Fibroblast of upper back skin (primary cell): ENCODE results near the gene NUTM1.
A peak's percentile ranks its signal among the peaks of the same experiment; 100 is the strongest.

Experiments
- DNase-seq: peaks from one replicate; pipeline ENCODE4 v3.0.0-alpha.2; 2013

NUTM1 gene, protein sequence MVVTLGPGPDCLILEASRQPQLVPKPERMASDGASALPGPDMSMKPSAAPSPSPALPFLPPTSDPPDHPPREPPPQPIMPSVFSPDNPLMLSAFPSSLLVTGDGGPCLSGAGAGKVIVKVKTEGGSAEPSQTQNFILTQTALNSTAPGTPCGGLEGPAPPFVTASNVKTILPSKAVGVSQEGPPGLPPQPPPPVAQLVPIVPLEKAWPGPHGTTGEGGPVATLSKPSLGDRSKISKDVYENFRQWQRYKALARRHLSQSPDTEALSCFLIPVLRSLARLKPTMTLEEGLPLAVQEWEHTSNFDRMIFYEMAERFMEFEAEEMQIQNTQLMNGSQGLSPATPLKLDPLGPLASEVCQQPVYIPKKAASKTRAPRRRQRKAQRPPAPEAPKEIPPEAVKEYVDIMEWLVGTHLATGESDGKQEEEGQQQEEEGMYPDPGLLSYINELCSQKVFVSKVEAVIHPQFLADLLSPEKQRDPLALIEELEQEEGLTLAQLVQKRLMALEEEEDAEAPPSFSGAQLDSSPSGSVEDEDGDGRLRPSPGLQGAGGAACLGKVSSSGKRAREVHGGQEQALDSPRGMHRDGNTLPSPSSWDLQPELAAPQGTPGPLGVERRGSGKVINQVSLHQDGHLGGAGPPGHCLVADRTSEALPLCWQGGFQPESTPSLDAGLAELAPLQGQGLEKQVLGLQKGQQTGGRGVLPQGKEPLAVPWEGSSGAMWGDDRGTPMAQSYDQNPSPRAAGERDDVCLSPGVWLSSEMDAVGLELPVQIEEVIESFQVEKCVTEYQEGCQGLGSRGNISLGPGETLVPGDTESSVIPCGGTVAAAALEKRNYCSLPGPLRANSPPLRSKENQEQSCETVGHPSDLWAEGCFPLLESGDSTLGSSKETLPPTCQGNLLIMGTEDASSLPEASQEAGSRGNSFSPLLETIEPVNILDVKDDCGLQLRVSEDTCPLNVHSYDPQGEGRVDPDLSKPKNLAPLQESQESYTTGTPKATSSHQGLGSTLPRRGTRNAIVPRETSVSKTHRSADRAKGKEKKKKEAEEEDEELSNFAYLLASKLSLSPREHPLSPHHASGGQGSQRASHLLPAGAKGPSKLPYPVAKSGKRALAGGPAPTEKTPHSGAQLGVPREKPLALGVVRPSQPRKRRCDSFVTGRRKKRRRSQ

DNA sequence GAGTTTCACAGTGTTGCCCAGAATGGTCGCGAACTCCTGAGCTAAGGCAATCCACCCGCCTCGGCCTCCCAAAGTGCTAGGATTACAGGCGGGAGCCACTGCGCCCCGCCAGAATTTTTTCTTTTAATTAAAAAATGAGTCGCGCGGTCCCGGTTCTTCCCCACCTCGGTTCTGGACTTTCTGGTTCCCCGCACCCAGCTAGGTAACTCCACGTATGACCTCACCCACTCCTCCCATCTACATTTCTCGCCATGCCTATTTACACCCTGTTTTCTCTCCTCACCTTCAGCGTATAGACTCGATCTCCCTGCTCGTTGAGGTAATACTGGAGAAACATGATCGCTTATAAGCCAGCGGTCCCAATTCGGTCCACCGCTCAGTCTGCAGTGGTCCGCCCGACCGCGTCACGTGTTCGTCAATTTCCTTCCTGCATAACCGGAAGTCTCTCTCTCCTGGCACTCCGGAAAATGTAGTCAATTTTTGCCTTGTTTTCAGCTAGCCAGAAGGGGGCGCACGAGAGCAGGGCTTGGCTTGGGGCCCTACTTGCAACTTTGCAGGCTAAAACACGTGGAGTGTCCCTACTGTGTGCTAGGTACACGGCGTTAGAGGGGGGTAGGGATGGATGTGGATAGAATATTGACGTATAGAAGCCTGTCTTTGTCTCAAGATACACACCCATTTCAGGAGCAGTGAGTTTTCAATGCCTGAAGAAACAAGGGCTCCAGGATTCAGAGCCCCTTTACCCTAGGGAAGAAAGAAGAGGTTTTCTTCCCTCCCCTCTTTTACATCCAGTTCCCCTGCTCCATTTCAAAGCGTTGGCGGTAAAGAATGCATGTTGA is at the start of gene NUTM1, which contains the start of gene NOP10:
Gene NUTM1 (plus strand): TSS at position 579 of the 839 bp plus-strand sequence. CDS start 382 bp downstream, outside the sequence.
Gene NOP10 (minus strand): TSS at position 400 of the 839 bp plus-strand sequence. CDS start 63 bp downstream, at position 337.
- peak; percentile 90 for DNase-seq

DNA sequence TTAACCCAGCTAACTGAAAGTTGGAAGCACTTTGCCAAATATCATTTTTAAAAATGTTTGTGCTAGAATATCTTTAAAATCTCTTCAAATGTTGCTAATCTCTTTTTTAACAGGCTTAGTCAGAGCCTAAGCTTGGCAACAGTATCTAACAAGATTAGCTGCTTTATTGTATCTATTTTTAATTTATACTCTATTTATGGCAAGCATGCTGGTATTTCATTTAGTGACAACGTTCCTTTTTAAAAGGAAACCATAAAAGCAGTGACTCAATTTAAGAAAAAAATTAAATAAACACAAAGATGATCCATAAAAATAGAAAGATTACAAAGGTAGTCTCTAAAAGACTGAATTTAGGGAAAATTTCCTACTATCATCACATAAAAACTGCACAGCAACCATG is 46.1 kb upstream of the NUTM1 start:
- DNase-seq = peak; percentile 0

DNA sequence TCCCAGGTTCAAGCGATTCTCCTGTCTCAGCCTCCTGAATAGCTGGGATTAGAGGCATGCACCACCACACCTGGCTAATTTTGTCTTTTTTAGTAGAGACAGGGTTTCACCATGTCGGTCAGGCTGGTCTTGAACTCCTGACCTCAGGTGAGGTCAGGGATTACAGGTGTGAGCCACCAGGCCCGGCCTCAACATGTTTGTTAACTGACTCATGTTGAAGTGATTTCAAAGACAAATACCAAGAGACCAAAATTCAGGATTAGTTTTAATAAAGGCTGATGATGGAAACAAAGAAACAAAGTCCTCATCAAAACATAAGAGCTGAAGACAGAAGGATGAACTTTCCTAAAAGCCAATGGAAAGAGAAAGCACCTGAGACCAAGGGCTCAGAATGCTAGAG is 42.1 kb upstream of the NUTM1 start:
- DNase-seq = no peak

DNA sequence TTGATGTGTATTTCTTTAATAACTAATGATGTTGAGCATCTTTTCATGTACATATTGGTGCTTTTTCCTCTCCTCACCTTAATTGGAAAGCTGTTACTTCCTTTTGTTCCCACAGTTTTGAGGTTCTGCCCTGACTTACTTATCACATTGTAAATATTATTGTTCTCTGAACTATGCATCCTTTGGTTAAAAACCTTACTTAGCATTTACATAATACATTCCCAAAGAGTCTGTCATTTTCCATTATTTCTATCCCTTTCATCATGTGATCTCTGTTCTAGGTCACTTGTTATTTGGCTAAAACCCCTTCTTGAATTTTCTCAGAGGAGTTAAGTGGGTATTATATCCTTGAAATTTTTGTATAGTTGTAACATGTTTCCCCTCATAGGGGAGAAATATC is 38.5 kb upstream of the NUTM1 start:
- peak; percentile 54 for DNase-seq

DNA sequence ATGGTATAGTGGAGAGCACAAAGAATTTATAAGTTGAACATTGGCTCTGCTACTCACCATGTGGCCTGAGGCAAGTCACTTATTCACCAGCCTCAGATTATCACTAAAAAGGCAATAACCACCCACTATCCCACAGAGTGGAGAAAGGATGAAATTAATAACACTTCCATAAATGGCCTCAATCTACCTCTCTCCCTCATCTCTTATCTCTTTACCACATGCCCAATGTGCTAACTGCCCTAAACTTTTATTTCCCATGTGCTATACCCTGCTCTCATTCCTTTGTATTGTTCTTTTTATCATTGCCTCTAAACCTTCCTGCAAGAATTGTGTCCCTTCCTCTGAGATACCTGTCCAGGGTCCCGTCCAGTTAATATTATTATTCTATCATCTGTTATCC is 31.6 kb upstream of the NUTM1 start:
- DNase-seq = no peak

DNA sequence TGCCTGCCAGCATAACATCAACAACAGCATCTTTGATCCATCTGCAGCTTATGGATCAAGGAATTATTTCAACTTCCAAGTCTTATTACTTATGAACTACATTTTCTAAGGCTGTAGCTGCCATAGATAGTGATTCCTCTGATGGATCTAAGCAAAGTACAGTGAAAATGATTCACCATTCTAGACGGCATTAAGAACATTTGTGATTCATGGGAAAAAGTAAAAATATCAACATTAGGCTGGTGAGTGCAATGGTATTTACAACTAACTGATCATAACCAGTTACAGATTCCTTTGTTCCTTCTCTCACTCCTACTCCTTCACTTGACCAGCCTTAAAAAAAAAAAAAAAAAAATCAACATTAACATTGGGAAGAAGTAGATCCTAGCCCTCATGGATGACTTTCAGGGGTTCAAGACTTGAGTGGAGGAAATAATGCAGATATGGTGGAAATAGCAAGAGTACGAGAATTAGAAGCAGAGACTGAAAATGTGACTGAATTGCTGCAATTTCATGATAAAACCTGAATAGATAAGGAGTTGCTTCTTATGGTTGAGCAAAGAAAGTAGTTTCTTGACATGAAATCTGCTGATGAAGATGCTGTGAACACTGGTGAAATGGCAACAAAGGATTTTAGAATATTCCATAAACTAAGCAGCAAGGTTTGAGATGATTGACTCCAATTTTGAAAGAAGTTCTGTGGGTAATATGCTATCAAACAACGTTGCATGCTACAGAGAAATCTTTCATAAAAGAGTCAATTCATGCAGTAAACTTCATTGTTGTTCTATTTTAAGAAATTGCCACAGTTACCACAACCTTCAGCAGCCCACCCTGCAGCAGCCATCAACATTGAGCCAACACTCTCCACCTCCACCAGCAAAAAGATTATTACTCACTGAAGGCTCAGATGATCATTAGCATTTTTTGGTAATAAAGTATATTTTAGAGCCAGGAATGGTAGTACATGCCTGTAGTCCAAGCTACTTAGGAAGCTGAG is 28.3 kb upstream of the NUTM1 start:
- DNase-seq = no peak

DNA sequence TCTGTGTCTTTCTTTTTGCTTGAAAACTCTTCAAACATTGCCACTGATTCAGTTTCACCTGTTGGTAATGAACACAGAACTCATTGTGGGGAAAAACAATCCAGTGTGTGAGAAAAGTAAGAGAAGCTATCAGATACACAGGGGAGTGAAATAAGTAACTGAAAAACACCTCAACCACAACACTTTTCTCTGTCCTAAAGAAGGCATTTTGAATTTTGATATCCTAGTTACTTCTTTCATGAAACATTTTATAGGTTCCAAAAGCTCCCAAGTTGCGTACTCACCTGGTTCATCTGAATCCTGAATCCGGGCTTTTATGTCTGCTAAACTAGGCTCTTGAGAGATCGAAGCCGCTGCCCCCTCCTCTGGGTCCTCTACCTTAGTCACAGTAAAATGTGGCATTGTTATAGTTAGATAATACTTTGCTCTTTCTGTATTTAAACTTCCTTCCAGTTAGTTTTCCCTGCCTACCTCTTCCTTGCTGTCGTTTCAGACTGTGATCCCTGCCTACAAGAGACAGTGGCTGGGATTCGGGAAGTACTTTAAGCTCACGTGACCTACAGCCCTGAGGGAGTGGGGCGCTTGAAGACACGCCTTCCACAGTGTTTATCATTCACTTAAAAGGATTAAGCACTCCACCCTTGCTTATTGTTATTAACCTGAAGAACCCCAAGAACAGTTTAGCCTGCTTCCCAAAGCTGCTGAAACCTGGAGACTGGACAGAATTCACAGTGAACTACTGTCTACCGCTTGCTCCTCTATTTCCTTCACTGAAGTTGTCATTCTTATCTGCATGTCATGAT is 24.6 kb upstream of the NUTM1 start:
- DNase-seq = peak; percentile 62

DNA sequence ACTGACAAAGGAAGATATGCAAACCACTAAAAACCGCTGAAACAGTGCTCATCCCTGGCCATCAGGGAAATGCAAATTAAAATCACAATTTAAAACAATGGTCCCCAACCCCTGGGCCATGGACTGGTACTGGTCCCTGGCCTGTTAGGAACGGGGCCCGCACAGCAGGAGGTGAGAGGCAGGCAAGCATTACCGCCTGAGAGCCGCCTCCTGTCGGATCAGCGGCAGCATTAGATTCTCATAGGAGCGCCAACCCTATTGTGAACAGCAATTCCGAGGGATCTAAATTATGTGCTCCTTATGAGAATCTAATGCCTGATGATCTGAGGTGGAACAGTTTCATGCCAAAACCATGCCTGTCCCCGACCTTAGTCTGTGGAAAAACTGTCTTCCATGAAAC is 19.9 kb upstream of the NUTM1 start:
- DNase-seq = no peak

DNA sequence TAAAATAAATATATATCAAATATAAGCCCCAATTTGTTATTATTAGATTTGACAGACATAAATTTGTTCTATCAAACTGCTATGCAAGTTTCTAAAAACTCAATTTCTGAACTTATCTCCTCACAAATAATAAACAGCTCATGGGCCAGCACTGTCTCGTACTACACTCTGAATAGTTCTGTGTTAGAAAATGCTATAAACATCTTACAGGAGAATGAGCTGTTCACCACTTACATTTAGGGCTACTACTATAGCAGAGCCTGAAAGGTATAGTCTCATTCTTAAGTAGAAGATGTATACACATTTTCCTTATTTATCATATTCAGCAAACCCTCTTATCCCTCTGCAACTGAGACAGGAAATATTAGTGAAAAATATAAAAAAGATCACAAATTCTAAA is 18.2 kb upstream of the NUTM1 start:
- DNase-seq = no peak

DNA sequence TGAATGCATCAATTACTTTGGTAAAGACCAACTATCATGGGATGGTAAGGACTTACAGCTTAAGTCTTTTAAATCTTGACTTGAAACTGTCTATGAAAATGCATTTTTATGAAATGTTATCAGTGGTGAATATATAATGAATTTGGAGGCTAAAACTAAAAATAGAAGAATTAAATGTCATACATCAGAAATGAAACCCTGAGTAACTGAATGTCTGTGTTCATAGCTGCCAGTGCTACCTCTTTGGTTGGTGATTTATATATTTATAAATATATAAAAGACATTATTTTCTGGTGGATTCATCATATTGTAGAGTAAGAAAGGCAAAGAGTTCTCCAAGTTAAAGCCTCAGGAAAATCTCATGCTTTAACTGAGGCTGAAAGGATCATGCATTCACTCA is 17.7 kb upstream of the NUTM1 start:
- DNase-seq = no peak

DNA sequence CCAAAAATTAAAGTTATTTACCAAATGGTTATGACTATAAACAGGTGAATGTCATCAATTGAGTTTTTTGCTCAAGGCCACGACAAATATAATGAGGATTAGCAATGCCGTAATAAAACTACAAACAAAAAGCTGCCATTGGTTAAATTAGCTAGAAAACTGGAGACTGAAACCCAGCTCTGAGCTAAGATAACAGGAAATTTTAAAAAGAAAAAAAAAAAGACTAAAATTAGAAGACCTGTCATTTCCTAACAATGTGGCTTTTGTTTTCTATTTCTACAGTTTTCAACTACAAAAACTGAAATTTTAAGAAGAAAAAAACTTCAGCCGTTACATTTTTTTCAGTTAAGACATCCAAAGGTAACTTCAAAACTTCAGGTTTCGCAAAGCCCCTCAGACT is 15.2 kb upstream of the NUTM1 start:
- no peak for DNase-seq

DNA sequence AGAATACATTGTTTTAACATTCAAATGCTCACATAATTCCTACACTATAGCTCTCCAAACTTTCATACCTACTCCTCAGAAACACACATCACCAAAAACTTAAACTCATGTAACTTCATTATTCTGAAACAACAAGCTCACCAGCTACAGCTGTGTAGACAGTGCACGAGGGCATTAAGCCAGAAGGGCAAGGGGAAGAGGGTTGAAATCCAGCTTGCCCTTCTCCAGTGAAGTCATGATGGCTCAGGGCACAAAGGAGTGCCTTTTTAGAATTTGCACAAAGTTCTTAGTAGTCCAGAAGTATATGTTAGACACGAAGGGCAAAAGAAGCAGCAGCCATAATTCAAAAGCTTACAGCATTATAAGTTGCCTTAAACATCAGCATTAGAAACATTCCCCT is 14.1 kb upstream of the NUTM1 start:
- no peak for DNase-seq

DNA sequence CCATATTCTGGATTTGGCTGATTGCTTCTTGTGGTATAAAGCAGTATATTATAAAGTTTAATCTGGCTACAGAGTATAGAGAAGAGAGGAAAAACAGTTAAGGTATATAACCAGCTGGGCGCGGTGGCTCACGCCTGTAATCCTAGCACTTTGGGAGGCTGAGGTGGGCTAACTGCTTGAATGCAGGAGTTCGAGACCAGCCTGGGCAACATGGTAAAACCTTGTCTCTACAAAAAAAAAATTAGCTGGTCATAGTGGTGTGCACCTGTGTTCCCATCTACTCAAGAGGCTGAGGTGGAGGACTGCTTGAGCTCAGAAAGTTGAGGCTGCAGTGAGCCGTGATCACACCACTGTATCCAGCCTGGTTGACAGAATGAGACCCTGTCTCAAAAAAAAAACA is 12.8 kb upstream of the NUTM1 start:
- DNase-seq = no peak

DNA sequence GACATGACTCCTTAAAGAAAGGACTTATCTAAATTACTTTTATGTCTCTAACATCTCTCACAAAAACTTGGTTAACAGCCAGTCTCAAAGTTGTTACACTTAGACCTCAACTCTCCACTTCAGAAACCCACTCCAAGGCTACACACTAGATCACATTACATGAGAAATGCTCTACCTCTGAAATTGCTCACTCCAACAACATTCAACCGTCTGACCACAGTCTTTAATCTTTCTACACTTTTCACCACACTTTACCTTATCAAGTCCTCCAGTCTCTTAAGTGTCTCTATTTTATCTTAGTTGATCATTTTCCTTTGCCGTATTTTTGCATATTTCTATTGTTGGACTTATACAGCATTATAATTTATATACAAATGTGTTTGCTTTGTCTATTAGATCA is 11.3 kb upstream of the NUTM1 start:
- DNase-seq = no peak

DNA sequence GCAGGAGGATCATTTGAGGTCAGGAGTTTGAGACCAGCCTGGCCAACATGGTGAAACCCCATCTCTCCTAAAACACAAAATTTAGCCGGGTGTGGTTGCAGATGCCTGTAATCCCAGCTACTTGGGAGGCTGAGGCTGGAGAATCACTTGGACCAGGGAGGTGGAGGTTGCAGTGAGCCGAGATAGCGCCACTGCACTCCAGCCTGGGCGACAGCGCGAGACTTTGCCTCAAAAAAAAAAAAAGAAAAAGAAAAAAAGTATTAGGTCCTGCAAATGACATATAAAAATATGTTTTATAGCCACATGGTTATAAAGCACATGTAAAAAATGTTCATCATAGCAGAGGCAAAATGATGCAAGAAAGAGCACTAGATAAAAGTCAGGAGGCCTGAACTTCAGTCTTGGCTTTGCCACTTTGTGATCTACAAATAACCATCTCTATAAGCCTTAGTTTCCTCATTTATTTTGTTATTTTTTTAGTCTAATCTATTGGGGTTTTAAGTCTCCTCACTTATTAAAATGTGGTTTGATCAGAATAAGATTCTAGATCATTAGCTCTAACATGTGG is 10.5 kb upstream of the NUTM1 start:
- DNase-seq = no peak

DNA sequence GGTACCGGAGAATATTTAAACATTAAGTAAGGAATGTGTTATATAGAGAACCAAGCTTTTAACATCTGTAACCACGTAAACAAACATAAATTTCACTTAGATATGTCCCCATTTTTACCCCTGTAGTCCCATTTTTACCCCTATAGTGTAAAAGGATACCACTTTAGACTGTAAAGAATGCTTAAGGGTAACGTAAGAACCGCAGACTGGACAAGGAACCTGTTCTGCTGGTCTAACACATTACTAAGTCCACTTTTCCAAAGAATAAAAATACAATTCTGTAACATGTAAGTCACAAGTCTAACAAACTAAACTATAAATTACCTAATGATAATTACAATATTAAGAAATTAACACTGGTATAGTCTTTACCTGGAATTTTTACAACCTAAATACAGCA is 8.4 kb upstream of the NUTM1 start:
- no peak for DNase-seq

DNA sequence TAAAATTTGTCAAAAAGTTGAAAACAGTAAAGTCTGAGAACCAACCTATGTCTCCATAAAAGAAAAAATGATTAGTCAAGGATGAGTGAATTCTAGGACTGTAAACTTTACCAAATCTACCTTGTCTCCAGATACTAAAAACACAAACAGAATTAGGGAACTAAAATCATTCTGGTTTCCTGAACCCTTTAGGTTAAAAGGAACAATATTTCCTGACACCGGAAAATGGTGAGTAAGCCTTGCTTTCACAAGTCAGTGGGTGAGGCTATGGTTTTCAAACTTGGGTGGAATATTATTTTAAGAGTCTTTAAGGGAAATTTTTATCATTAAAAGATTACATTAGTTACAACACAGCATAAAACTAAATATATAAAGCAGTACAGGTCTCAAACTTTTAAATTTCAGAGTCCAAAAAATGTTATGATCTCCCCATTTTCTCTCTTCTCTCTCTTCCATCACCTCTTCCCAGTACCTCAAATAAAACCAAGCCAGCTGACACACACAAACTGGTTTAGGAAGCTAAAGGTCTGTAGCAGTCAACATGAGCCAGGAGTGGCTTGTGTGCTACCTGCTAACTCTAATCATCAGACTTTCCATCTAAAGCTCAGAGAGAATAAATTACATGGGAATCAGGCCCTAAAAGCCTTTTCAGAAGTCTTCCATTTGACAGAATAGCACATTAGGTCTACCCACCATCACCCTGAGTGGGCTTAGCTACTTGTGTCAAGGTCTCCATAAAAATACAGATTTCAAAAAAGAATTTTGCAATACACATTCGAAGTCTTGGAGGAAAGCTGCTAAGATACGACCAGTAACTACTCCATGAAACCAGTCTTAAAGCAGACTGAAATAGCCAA is 7.7 kb upstream of the NUTM1 start:
- no peak for DNase-seq

DNA sequence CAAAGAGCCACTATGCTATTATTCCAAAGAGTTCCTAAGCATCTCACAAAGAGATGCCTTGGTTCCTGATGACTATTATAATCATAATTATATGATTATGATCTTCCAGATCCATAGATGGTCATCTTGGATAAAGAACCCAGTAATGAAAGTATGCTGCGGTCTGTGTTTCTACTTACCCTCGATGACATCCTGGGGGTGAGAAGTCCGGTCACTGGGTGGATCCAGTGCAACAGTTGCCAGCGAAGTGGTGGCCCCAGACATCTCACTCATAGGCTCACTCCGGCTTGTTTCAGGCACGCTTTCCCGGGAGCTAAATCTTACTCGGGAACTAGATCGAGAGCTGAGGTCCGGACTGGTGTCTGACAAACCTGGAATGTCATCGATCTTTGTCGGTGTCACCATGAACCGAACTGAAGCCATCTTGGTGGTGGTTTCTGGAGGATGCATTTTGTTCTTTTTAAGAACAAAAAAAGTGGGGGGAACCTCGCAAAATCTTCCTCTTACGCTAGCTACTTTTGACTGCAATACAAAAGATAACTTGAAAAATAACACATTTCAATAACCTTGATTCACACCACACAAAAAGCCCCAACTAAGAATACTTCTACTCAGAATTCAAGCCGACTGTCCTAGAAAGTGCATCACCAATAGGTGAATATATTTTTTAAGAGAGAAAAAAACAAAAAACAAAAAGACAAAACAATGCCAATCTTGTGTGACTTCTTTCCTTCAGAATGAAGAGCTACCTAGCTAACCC is 6.7 kb upstream of the NUTM1 start:
- no peak for DNase-seq
